ENCODE data around the gene OR5H1.
A peak's percentile ranks its signal among the peaks of the same experiment; 100 is the strongest.
"Not testable (repeated sequence)": the region's sequence is repeated elsewhere in the genome, so short reads cannot be mapped to it uniquely, and the experiment has no call there.

The OR5H1 gene

DNA sequence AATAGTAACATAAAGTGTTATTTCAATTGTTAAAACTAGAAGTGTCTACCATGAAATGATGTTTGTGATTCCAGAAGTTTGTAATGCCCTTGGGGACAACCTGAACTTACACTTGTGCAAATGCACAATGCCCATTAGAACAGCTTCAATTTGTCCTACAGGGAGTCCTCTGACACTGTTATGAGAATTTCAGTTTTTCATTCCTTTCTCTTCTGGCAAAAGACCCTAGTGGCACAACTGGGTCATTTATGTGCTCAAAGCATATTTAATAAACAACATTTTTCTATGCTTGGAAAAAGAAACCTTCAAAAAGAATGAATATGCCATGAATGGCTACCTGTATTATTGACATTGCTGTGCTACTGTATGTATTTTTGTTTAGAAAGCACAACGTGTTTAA is at the start of gene OR5H1:
TSS of gene OR5H1 (plus strand) at position 301 of the 400 bp plus-strand sequence. CDS start 1,977 bp downstream, outside the sequence.
- no peak for DNase-seq

DNA sequence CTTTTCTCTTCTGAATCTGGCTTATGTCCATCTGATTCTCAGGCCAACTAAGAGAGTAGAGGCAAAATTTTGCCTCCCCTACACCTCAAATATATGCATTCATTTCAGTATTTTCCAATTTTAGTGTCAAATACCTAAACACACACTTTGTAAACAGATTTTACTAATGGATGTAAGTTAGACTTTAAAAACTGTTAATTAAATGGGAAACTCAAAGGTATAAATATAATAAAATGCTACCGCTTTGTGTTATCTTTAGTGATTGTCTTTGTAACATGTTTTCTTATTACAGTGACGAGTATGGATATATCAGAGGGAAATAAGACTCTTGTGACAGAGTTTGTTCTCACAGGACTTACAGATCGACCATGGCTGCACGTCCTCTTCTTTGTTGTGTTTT is 43.6 kb upstream of the OR5H1 start, which contains the start of gene OR5AC2:
TSS of gene OR5AC2 (plus strand) at position 301 of the 400 bp plus-strand sequence. CDS start at position 301, 0 bp downstream.
- no peak for DNase-seq

DNA sequence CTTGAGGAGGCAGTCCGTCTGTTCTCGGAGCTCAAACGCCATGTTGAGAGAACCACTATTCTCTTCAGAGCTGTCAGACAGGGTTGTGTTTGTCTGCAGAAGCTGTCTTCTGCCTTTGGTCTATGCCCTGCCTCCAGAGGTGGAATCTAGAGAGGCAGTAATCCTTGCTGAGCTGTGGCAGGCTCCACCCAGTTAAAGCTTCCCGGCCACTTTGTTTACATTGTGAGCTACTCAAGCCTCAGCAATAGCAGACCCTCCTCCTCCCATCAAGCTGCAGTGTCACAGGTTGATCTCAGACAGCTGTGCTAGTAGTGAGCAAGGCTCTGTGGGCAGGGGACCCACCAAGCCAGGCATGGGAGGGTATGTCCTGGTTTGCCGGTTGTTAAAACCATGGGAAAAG is 34.6 kb upstream of the OR5H1 start:
- no peak for DNase-seq

DNA sequence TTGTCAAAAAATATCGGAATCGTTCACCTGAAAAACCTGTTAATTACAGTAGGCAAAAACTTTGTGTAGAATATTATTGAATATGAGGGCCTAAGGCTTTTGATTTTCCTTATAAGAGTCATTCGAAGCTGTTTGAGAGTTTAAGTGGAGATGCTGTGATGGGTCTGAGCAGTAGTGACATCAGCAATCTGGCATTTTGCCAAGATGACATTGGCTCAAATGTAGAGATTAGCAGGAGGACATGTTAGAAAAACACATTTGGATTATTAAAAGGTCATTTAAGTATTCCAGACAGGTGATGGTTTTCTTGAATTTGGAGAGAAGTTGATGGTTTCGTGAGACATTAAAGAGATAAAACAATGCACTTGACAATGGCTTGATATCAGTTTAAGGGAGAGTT is 30.7 kb upstream of the OR5H1 start:
- no peak for DNase-seq

DNA sequence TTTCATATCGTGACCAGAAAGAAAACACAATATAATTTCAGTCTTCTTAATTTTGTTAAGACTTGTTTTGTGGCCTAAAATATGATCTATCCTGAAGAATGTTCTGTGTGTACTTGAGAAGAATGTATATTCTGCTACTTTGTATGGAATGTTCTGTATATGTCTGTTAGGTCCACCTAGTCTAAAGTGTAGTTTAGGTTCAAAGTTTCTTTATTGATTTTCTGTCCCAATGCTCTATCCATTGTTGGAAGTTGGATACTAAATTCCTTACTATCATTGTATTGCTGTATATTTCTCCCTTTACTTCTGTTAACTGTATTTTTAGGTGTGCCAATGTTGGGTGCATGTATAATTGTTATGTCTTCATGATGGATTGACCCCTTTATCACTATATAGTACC is 22.4 kb upstream of the OR5H1 start:
- DNase-seq = no peak

DNA sequence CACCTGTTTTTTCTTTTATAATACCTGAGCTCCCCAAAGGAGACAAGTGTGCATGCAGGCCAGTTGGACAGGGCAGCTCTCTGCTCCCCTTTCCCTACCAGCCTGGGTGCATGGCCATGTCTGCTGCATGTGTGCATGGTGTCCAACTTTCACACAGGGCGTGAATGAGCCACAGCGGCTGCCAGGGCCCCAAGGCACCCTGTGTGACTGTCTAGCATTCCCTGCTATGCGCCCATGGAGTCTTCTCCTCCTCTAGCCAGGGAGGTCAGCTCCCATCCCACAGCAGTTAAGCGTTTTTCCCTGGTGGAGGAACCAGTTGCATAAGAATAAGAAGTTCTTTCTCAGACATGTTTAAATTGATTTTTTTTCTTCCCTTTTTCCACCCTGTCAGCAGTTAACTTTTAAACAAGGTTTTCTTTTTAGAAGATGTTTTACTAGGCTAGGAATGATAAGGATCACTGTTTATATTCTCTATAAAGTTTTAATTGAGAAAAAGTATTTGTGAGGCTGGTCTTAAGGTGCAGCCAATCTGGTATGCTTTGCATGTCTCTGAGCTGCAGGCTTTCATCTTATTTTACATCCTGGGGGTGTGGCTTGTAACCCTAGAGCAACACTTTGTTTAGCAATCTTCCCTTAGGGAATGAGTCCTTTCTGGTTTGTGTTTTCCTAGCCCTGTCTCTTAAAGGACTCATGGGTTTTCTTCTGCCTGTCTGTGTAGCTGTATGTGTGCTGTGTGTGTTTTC is 20.5 kb upstream of the OR5H1 start:
- DNase-seq = no peak

DNA sequence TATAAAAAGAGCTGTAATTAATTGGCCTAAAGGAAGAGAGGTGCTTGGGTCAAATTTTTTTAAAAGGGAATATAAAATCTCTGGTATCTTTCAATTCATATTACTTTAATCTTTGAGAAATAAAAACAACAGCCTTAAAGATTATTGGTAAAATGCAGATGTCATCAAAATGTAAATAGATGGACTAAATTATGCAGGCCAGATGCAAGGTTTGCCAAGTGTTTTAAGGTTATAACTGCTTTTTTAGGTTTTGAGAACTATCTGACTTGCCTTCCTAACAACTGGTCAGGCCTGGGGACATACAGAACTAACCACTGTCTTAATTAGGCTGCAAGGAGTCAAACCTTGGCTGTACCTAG is 20.0 kb upstream of the OR5H1 start:
- DNase-seq = no peak

DNA sequence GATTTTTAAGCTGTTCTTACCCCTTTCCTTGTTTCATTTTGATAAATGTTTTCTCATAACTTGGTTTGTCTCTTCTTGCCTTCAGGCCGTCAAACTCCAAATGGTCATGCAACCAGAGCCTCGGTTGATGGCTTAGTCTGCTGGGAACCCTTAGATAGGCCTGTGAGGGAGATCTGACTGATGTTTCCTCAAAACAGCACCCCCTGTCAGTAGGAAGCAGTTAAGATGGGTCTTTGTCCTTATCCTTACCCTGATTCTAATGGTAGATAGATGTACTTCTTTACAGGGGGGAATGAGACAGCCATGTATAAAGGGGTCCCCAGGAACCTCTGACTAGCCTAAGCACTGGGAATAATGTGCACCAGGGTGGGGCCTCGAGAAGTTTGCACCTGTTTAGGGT is 16.3 kb upstream of the OR5H1 start:
- DNase-seq = no peak

DNA sequence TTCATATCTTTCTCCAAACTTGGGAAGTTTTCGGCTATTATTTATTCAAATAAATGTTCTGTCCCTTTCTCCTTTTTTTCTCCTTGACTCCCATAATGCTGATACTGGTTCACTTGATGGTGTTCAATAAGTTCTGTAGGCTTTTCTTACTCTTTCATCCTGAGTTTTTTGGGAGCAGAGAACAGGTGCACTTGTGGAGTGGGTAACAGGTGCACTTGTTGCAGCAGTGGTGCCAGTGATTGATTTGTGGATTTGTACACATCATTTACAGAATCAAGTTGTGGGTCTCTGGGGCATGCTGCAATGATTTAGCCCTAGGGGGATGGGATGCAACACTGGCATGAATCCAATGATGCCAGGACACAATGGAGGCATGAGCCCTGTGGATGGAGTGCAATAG is 14.8 kb upstream of the OR5H1 start:
- DNase-seq = no peak

DNA sequence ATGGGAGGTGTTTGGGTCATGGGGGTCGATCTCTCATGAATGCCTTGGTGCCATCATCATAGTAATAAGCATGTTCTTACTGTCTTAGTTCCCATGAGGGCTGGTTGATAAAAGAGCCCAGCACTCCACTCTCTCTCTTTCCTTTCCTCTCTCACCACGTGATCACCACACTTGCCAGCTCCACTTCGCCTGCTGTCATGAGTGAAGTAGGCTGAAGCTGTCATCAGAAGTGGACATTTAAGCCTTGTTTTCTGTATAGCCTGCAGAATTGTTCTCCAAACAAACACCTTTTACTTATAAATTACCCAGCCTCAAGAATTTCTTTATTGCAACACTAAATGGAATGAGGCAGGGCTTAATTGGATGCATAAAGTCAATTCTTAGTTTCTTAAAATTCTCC is 6.1 kb downstream of the OR5H1 start:
- DNase-seq = no peak

DNA sequence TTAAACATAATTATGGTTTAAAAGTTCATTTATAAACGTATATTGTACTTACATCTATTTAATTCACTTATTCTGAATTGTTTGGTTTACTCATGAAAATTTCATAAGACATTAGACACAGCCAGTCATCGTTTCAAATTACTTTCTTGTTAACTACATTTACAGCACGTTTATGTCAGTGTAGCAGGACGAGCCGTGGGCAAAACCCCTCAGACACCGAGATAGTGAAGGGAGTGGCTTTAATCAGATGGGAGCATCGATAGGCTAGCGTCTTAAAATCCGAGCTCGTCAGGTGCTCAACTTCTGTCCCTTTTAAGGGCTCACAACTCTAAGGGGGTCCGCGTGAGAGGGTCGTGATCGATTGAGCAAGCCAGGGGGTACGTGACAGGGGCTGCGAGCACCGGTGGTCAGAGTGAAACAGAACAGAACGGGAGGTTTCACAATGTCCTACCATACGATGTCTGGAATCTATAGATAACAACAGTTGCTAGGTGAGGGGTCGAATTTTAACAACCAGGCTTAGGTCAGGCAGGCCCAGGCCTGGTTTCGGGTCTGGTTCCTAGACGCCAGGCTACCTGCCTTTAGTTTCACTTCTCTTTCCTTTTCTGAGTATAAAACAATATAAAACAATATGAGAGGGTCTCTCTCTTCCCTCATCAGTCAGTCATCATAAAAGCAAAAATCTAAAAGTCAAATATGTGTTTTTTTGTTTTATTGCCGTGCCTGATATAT is 7.5 kb downstream of the OR5H1 start:
- not testable (repeated sequence) for DNase-seq

DNA sequence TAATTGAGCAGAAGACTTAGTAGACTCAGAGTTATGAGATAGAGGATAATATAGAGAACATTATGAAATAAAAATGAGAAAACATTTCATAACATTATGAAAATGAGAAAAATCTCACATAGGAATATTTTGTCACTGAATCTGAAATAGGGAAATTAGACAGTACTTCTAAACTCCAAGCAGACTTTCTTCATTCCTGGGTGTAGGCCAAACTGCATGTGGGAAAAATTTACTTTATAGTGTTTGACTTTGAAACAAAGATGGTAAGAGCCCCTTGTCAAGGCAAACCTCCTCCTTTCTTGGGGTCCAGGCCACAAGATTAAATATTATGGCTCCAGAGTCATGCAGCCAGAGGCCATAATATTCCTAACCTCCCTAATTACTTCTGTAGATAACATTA is 10.0 kb downstream of the OR5H1 start:
- DNase-seq = no peak

DNA sequence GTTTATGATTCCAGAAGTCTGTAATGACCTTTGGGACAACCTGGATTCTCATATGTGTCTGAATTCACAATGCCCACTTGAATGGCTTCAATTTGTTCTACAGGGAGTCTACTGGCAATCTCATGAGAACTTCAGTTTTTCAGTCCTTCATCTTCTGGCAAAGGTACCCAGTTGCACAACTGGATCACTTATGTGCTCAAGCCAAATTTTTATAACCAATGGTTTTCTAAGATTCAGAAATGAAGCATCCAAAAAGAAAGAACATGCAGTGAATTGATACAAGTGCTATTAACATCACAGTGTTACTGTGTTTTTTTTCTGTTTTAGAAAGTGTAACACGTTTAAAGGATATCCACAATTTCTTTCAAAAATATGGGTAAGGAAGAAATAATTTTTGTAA is 16.7 kb downstream of the OR5H1 start, which contains the start of gene OR5H14:
TSS of gene OR5H14 (plus strand) at position 301 of the 400 bp plus-strand sequence. CDS start 1,907 bp downstream, outside the sequence.
- no peak for DNase-seq

DNA sequence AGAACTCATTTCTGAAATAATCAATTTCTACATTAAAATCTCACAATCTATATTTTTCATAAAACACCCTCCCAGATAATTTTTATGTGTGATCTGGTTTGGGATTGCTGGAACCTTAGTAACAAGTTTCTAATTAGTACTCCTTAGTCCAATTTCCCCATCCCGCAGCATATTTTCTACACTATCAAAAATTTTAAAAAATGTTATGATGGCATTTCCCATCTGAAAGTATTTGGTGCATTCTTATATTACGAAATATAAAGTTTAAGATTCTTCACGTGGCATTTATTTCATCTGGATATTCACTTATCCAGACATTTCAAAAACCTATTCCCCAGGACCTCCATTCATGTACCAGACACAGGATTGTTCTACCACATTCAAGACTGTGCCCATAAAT is 18.2 kb downstream of the OR5H1 start:
- no peak for DNase-seq

DNA sequence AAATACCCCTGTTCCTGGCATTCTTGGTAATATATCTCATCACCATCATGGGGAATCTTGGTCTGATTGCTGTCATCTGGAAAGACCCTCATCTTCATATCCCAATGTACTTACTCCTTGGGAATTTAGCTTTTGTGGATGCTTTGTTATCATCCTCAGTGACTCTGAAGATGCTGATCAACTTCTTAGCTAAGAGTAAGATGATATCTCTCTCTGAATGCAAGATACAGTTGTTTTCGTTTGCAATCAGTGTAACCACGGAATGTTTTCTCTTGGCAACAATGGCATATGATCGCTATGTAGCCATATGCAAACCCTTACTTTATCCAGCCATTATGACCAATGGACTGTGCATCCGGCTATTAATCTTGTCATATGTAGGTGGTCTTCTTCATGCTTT is 18.9 kb downstream of the OR5H1 start:
- not testable (repeated sequence) for DNase-seq

DNA sequence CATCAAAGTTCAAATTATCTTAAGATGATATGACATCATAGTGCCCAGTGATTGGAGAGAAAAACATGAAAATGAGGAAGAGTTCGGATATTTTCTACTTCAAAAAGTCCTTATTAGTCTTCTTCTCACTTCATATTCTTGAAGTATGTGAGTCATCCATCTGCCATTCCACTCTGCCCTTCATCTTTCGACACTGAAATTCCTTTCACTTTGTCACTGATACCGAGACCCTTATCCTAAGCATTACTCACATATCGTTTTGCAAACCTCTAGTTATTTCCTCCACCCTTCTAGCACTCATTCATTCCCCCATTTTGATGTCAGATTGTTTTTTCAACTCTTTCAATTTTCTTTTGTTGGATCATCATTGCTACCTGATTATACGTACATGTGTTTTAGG is 20.7 kb downstream of the OR5H1 start:
- no peak for DNase-seq

DNA sequence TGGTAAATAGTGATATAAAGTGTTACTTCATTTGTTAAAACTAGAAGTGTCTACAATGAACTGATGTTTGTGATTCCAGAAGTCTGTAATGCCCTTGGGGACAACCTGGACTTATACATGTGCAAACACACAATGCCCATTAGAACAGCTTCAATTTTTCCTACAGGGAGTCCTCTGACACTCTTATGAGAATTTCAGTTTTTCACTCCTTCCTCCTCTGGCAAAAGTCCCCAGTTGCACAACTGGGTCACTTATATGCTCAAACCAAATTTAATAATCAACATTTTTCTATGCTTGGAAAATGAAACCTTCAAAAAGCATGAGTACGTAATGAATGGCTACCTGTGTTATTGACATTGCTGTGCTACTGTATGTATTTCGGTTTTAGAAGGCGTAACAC is 35.9 kb downstream of the OR5H1 start, which contains the start of gene OR5H15:
TSS of gene OR5H15 (plus strand) at position 301 of the 400 bp plus-strand sequence. CDS start 2,004 bp downstream, outside the sequence.
- no peak for DNase-seq

DNA sequence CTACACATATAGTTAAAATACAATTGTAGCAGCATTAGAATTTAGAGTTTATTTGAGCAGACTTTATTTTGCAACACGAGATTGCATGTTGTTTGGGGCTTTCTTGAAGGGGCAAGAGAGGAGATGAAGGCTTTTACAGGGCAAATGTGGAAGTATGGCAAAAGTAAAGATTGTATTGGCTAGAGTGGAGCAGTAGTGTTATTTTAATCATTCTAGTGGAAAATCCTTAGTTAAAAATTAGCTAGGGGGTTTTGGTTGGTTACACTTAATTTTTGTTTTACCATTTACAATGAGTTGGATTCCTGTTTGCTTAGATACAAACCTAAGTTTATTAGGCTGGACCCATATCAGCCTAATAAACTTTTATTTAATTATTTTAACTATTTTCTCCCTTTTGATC is 40.5 kb downstream of the OR5H1 start:
- DNase-seq = no peak

DNA sequence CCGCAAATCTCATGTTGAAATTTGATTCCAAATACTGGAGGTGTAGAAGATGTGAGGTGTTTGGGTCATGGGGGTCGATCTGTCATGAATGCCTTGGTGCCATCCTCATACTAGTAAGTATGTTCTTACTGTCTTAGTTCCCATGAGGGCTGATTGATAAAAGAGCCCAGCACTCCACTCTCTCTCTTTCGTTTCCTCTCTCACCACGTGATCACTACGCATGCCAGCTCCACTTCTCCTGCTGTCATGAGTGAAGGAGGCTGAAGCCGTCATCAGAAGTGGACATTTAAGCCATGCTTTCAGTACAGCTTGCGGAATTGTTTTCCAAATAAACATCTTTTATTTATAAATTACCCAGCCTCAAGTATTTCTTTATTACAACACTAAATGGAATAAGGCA is 42.1 kb downstream of the OR5H1 start:
- peak; percentile 10 for DNase-seq

DNA sequence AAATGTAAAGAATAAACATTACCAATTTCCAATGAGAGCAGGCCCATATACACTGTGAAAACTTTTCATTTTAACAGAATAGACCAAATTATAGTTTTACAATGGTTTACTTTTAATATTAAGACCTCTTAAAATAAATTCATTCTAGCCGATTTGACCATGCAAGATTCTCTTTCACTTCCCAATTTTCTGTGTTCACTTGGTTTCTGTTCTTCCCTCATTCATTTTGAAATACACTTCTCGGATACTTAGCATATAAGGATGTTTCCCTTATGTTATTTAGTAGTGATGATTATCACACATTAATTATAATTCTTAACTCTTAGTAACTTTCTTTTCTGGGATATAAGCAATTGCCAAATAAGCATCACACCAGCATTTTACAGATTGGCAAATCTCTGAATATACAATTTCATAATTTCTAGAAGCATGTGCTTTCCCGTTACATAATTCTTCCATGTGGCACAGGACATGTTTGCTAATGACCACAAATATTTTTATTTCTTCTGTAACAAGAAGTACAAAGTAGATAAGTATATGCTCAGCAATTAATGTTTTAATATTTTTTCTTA is 49.9 kb downstream of the OR5H1 start:
- no peak for DNase-seq

DNA sequence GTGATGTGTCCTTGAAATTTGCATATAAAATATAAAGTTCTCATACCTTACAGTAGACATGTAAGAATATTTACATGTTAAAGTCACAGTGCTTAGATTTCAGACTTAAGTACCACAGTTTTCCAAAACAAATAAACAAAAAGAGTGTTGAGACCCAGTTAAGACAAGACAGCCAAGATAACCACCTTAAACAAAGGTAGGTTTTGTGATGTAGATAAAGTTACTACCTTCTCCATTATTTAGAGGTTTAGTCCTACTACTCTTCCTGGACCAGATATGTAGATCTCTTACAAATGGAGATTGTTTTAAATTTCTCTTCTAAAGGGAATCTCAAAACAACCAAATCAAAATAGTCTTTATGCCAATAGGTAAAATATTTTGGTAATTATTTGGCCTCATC is 51.7 kb downstream of the OR5H1 start:
- no peak for DNase-seq

DNA sequence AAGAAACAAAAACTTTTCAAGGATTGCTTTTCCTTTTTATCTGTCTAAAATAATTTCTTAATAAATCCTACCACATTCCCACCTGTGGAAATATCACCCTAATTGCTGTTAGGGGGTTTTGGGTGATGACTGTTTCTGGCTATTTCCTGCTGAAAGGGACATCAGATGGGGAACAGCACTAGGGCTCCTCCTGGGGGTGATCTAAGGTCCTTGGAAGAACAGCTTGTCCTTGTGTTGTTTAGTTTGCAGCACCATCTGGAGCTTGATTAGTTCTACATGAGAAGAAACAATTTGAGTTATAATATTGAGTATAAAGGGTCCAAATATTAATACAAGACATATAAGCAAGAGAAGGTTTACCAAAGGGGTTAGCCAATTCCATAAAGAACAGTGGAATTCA is 54.7 kb downstream of the OR5H1 start:
- no peak for DNase-seq
